Activated CD4-positive, alpha-beta T cell treated with anti-CD3 and anti-CD28 coated beads, Interleukin-2, amount 10 ng/mL, durations not matched to agents 7 days and 5 days (primary cell): ENCODE results near the gene UMPS. TPM values are rescaled to one million over a fixed set of nuclear protein-coding genes. Genes with fewer than 3 reads are reported as not detected.

ENCODE experiments used
- CTCF ChIA-PET: fragments of 350-600 bp; sonication (Branson Sonifier 250); formaldehyde crosslinking; loops from one replicate; lab custom pipeline; 2021; ENCODE audit warnings: antibody characterized with exemption; lab: Charles Lee
- POLR2A ChIA-PET: fragments of 350-600 bp; sonication (Branson Sonifier 250); formaldehyde crosslinking; loops from one replicate; lab custom pipeline; 2021; ENCODE audit warnings: antibody characterized with exemption; lab: Charles Lee
- DNase-seq: peaks from one replicate; pipeline ENCODE4 v3.0.0-alpha.2; 2020
- H3K27ac Mint-ChIP-seq: one replicate; pipeline ENCODE4 v1.8.0; 2021; ENCODE audit warnings: mild to moderate bottlenecking, moderate library complexity, mixed read lengths
- H3K27me3 Mint-ChIP-seq: one replicate; pipeline ENCODE4 v1.8.0; 2021; ENCODE audit warnings: mixed read lengths
- H3K36me3 Mint-ChIP-seq: one replicate; pipeline ENCODE4 v1.8.0; 2021; ENCODE audit warnings: low read depth, mixed read lengths
- H3K4me1 Mint-ChIP-seq: one replicate; pipeline ENCODE4 v1.8.0; 2021; ENCODE audit warnings: mixed read lengths
- H3K4me3 Mint-ChIP-seq: one replicate; pipeline ENCODE4 v1.8.0; 2021; ENCODE audit warnings: mild to moderate bottlenecking, moderate library complexity, mixed read lengths
- H3K9me3 Mint-ChIP-seq: one replicate; pipeline ENCODE4 v1.8.0; 2021; ENCODE audit warnings: mixed read lengths
- total RNA-seq, 2 experiments: library from RNA; stranded (reverse); gene quantifications; one replicate each; pipeline ENCODE4 v1.2.3, GENCODE V29; 2021

The UMPS gene
- total RNA-seq, 2 experiments from 2014 or later, result 26.9 to 27.8 TPM

DNA sequence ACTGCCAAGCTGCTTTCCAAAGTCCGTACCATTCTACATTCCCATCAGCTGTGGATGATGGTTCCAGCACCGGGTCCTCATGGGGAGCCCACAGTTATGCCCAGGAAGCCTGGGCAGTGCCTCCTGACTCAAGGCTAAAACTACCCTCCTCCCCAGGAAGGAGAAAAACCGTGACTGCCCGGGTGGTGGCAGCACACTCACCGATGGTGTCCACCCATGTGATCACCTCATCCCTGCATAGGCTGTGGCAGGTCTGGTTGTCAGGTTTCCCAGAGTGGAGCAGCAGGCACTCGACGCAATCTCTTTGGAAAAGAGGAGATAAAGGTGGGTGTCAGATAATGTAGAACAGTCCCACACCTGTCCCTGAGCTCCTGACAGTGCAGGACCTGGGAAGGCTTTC, 38.6 kb downstream of the UMPS start:
- ChIA-PET CTCF (interaction anchor here (0.9 to 3.4 kb wide), 6 partner anchors 8 to 133 kb away, joined by 3 to 13 read pairs (median 4); no protein-coding TSS in a partner anchor), POLR2A (no interaction called here)
- Mint-ChIP-seq H3K27me3 (peaks cover 17% of the 10 kb centered on the region), H3K27ac (no peak overlapping the region), H3K36me3 (no peaks in the 10 kb centered on the region), H3K9me3 (no peaks in the 10 kb centered on the region), H3K4me3 (no peak overlapping the region), H3K4me1 (no peaks in the 10 kb centered on the region)
- no peak for DNase-seq

DNA sequence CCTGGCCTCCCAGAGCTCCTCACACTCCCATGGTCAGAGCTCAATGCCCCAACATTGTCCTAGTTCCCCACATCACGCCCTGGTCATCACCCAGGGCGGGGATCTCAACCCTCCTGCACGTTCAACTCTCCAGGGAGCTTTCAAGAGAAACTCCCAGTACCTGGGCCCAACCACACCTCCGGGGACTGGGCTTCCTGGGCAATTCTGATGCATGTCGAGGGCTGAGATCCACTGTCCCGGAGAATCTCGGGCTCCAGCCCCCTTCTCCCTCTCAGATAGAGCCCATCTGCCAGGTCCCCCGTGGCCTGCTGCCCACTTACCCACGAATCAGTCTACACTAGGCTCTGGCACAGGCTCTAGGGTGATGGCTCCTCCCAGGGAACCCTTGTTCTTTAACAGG, 39.2 kb downstream of the UMPS start:
- Mint-ChIP-seq H3K4me3 (no peak overlapping the region), H3K36me3 (no peaks in the 10 kb centered on the region), H3K27ac (no peak overlapping the region), H3K9me3 (no peaks in the 10 kb centered on the region), H3K27me3 (peaks cover 18% of the 10 kb centered on the region), H3K4me1 (no peaks in the 10 kb centered on the region)
- DNase-seq, result no peak
- ChIA-PET CTCF (interaction anchor here (0.9 to 3.4 kb wide), 6 partner anchors 8 to 133 kb away, joined by 3 to 13 read pairs (median 4); no protein-coding TSS in a partner anchor), POLR2A (no interaction called here)

DNA sequence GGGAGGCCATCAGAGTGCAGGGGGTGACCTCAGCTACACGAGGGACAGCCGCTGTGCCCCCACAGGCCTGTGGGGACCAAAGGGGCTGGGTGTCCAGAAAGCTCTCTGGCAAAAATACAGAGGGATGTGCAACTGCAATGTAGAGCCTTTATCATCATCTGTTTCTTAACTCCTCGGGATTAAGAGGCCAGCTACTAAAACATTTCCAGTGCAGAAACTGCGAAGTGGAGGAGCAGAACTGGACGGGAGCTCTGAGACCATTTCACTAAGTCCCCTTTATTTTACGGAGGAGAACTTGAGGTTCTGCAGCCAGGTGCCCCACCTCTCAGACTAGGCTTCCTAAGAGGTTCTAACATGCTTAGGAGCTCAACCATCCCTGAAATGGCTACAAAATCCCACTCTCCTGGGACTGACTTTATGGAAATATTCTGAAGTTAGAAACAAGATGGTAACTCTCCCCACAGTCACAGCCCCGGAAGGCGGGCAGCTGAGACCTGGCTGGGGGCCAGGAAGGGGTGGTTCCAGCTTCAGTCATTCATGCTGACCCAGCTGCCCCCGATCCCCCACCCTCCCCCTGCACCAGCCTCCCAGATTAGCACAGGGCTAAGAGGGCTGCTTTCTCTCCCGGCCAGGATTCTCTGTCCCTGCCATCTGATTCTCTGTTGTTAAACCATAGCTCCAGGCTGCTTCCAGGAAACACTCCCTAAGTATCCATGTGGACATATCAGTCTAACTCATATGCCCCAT, 40.3 kb downstream of the UMPS start:
- peaks cover 18% of the 10 kb centered on the region for H3K27me3 Mint-ChIP-seq
- H3K4me3 Mint-ChIP-seq, result no peak overlapping the region
- H3K4me1 Mint-ChIP-seq, result no peaks in the 10 kb centered on the region
- no peak for DNase-seq
- no peaks in the 10 kb centered on the region for H3K9me3 Mint-ChIP-seq
- no peak overlapping the region for H3K27ac Mint-ChIP-seq
- ChIA-PET POLR2A (no interaction called here), CTCF (interaction anchor here (0.6 to 3.4 kb wide), 6 partner anchors 9 to 1239 kb away, joined by 3 to 13 read pairs (median 5); partner anchors contain the start of gene SNX4)
- H3K36me3 Mint-ChIP-seq, result no peaks in the 10 kb centered on the region

GRCh38 chr3:124771083-124771445, 40.8 kb downstream of the UMPS start:
- ChIA-PET CTCF (interaction anchor here (1.6 to 3.4 kb wide), 2 partner anchors 10 to 131 kb away, joined by 10 to 13 read pairs; no protein-coding TSS in a partner anchor), POLR2A (no interaction called here)
- no peak overlapping the region for H3K27ac Mint-ChIP-seq
- no peak overlapping the region for H3K4me3 Mint-ChIP-seq
- no peaks in the 10 kb centered on the region for H3K36me3 Mint-ChIP-seq
- no peak for DNase-seq
- peaks cover 18% of the 10 kb centered on the region for H3K27me3 Mint-ChIP-seq
- H3K4me1 Mint-ChIP-seq, result no peaks in the 10 kb centered on the region
- no peaks in the 10 kb centered on the region for H3K9me3 Mint-ChIP-seq

GRCh38 chr3:124772081-124772831, 42.0 kb downstream of the UMPS start:
- H3K4me1 Mint-ChIP-seq, result no peaks in the 10 kb centered on the region
- CTCF ChIA-PET, result interaction anchor here (0.6 to 3.4 kb wide), 4 partner anchors 11 to 223 kb away, joined by 3 to 13 read pairs (median 7); no protein-coding TSS in a partner anchor
- POLR2A ChIA-PET, result no interaction called here
- H3K4me3 Mint-ChIP-seq, result no peak overlapping the region
- H3K9me3 Mint-ChIP-seq, result no peaks in the 10 kb centered on the region
- DNase-seq, result no peak
- no peak overlapping the region for H3K27ac Mint-ChIP-seq
- no peaks in the 10 kb centered on the region for H3K36me3 Mint-ChIP-seq
- H3K27me3 Mint-ChIP-seq, result peaks cover 20% of the 10 kb centered on the region

DNA sequence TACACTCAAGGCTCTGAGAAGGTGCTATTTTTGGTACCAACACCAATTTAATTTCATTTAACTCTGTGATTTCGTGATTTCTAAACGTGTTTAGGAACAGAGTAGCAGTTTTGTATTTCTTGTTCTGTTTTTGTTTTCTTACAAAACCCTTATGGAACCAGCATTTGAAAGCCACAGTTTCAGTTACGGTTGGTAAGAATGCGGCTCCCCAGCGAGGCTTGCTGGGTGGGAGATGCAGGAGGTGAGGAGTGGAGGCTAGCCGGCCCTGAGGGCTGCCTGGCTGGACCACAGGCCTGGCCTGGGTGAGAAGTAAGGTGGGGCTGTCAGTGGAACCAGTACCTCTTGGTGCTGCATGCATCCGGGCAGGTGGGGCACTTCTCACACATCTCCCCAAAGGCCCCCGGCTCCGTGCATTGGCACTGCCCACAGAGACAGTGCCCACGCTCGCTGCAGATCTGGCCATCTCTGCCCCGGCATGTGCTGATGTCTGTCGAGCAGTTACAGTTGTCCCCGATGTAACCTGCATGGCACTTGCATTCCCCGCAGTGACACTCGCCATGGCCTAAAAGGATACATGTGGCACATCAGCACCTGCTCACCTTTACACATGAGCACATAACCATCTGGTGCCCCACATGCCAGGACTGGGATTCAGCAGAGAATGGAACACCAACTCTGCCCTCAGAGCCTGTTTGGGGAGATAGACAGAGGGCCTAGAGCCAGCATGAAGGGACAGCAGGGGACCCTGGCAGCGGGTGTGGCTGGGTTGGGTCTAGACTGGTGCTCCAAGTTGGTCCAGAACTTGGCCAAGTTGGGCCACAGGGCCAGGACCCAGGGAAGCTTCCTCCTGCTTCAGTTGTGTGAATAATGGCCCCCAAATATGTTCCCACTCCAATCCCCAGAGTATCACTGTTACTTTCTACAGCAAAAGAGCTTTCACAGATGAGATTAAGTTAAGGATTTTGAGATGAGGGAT, 43.4 kb downstream of the UMPS start:
- CTCF ChIA-PET, result no interaction called here
- POLR2A ChIA-PET, result no interaction called here
- Mint-ChIP-seq H3K27me3 (peaks cover 20% of the 10 kb centered on the region), H3K36me3 (no peaks in the 10 kb centered on the region), H3K4me3 (no peak overlapping the region), H3K9me3 (no peaks in the 10 kb centered on the region), H3K4me1 (no peaks in the 10 kb centered on the region), H3K27ac (no peak overlapping the region)
- no peak for DNase-seq

GRCh38 chr3:124774327-124774718, 44.1 kb downstream of the UMPS start:
- ChIA-PET CTCF (no interaction called here), POLR2A (no interaction called here)
- Mint-ChIP-seq H3K4me3 (no peak overlapping the region), H3K9me3 (no peaks in the 10 kb centered on the region), H3K36me3 (no peaks in the 10 kb centered on the region), H3K4me1 (no peaks in the 10 kb centered on the region), H3K27ac (no peak overlapping the region), H3K27me3 (peaks cover 20% of the 10 kb centered on the region)
- no peak for DNase-seq

- POLR2A ChIA-PET, result no interaction called here
- H3K27ac Mint-ChIP-seq, result no peak overlapping the region
- H3K4me3 Mint-ChIP-seq, result no peak overlapping the region
Measured at GRCh38 chr3:124774841-124775402, 44.7 kb downstream of the UMPS start.

GRCh38 chr3:124775877-124776276, 45.6 kb downstream of the UMPS start:
- ChIA-PET CTCF (no interaction called here), POLR2A (no interaction called here)
- H3K9me3 Mint-ChIP-seq, result no peaks in the 10 kb centered on the region
- DNase-seq, result no peak
- no peak overlapping the region for H3K27ac Mint-ChIP-seq
- peaks cover 19% of the 10 kb centered on the region for H3K27me3 Mint-ChIP-seq
- H3K4me1 Mint-ChIP-seq, result peaks cover 7% of the 10 kb centered on the region
- no peaks in the 10 kb centered on the region for H3K36me3 Mint-ChIP-seq
- H3K4me3 Mint-ChIP-seq, result no peak overlapping the region

More at GRCh38 chr3:124774841-124775402, 44.7 kb downstream of the UMPS start:
- CTCF ChIA-PET, result no interaction called here
- Mint-ChIP-seq H3K9me3 (no peaks in the 10 kb centered on the region), H3K27me3 (peaks cover 20% of the 10 kb centered on the region), H3K4me1 (no peaks in the 10 kb centered on the region), H3K36me3 (no peaks in the 10 kb centered on the region)
- DNase-seq, result no peak

DNA sequence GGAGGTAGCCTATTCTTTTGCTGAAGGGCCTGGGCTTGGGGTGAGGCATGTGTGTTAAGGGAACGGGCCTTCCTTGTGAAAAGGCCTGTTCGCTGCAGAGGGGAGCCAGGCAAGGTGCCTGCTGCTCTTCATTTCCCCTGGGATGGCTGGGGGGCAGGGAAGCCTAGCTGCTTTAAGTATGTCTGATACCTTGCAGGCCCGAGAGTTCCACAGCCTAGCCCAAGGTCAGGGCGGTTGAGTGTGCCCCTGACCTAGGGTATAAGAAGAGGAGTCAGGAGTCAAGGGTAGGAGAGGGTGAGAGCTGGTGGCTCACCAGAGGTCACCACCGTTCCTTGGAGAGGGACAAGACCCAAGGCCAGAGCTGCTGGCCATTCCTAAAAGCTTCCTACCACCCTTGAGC, 46.6 kb downstream of the UMPS start:
- H3K4me3 Mint-ChIP-seq, result no peak overlapping the region

GRCh38 chr3:124777762-124778470, 47.7 kb downstream of the UMPS start:
- DNase-seq, result no peak
- no peaks in the 10 kb centered on the region for H3K36me3 Mint-ChIP-seq
- ChIA-PET POLR2A (no interaction called here), CTCF (interaction anchor here (0.5 to 1.8 kb wide), 4 partner anchors 8 to 28 kb away, joined by 3 to 5 read pairs (median 3); no protein-coding TSS in a partner anchor)
- no peak overlapping the region for H3K4me3 Mint-ChIP-seq
- no peak overlapping the region for H3K27ac Mint-ChIP-seq
- H3K9me3 Mint-ChIP-seq, result no peaks in the 10 kb centered on the region
- H3K27me3 Mint-ChIP-seq, result peaks cover 11% of the 10 kb centered on the region
- peaks cover 12% of the 10 kb centered on the region for H3K4me1 Mint-ChIP-seq

More for the DNA sequence above, 46.6 kb downstream of the UMPS start:
- Mint-ChIP-seq H3K9me3 (no peaks in the 10 kb centered on the region), H3K27ac (no peak overlapping the region), H3K36me3 (no peaks in the 10 kb centered on the region), H3K27me3 (peaks cover 15% of the 10 kb centered on the region), H3K4me1 (peaks cover 12% of the 10 kb centered on the region)
- ChIA-PET POLR2A (no interaction called here), CTCF (no interaction called here)
- DNase-seq, result no peak
